ENCODE measurements around the gene ATP5F1D. TPM values are rescaled to one million over a fixed set of nuclear protein-coding genes. Genes with fewer than 3 reads are reported as not detected.
A peak's percentile ranks its signal among the peaks of the same experiment; 100 is the strongest.

ATP5F1D gene
- total RNA-seq, 1 donor from 2014 or later, result 501 TPM

GRCh38 chr19:1272423-1273262 lies 31.1 kb downstream of the ATP5F1D start:
- DNase-seq, result no peak
- intact Hi-C loops (cut with micrococcal nuclease), result no loop called here
- no peak for TF ChIP-seq CTCF (IDR thresholded peaks at IDR 0.05; ENCODE audit: borderline replicate concordance)

GRCh38 chr19:1273263-1274041 lies 31.9 kb downstream of the ATP5F1D start:
- DNase-seq, result no peak

More at GRCh38 chr19:1272423-1273262, 31.1 kb downstream of the ATP5F1D start:
- Histone ChIP-seq H3K27me3 (ENCODE audit: low read depth) (no peaks in the 10 kb centered on the region), H3K36me3 (peaks cover 50% of the 10 kb centered on the region), H3K27ac (replicated peaks) (peak overlapping the region; percentile 100), H3K4me3 (peak overlapping the region; percentile 86), H3K4me1 (peaks cover 86% of the 10 kb centered on the region), H3K9me3 (replicated peaks) (no peaks in the 10 kb centered on the region)

GRCh38 chr19:1274081-1274851 lies 32.7 kb downstream of the ATP5F1D start:
- no peak for DNase-seq

More at GRCh38 chr19:1273263-1274041, 31.9 kb downstream of the ATP5F1D start:
- no peak for TF ChIP-seq CTCF (IDR thresholded peaks at IDR 0.05; ENCODE audit: borderline replicate concordance)
- H3K9me3 ChIP-seq (replicated peaks), result no peaks in the 10 kb centered on the region
- H3K27ac ChIP-seq (replicated peaks), result peak overlapping the region; percentile 100
- peak overlapping the region; percentile 86 for H3K4me3 ChIP-seq
- H3K36me3 ChIP-seq, result peaks cover 50% of the 10 kb centered on the region
- peaks cover 77% of the 10 kb centered on the region for H3K4me1 ChIP-seq
- intact Hi-C loops (cut with micrococcal nuclease), result no loop called here
- no peaks in the 10 kb centered on the region for H3K27me3 ChIP-seq (ENCODE audit: low read depth)

GRCh38 chr19:1274852-1275259 lies 33.3 kb downstream of the ATP5F1D start:
- no peak for DNase-seq
- Histone ChIP-seq H3K4me1 (peaks cover 75% of the 10 kb centered on the region), H3K4me3 (peak overlapping the region; percentile 86), H3K27ac (replicated peaks) (peak overlapping the region; percentile 100), H3K9me3 (replicated peaks) (no peaks in the 10 kb centered on the region), H3K36me3 (peaks cover 59% of the 10 kb centered on the region), H3K27me3 (ENCODE audit: low read depth) (no peaks in the 10 kb centered on the region)
- no peak for TF ChIP-seq CTCF (IDR thresholded peaks at IDR 0.05; ENCODE audit: borderline replicate concordance)
- intact Hi-C loops (cut with micrococcal nuclease), result no loop called here

More at GRCh38 chr19:1274081-1274851, 32.7 kb downstream of the ATP5F1D start:
- no peak for TF ChIP-seq CTCF (IDR thresholded peaks at IDR 0.05; ENCODE audit: borderline replicate concordance)
- Histone ChIP-seq H3K4me3 (peak overlapping the region; percentile 86), H3K9me3 (replicated peaks) (no peaks in the 10 kb centered on the region), H3K36me3 (peaks cover 57% of the 10 kb centered on the region), H3K27me3 (ENCODE audit: low read depth) (no peaks in the 10 kb centered on the region), H3K4me1 (peaks cover 73% of the 10 kb centered on the region), H3K27ac (replicated peaks) (peak overlapping the region; percentile 100)
- intact Hi-C loops (cut with micrococcal nuclease), result no loop called here

Measured in left ventricle myocardium inferior (tissue), 1 donor.